DMS153 treated with DMSO at 0.1 percent for 48 hours (cell line): ENCODE measurements around the gene TM4SF1.
A peak's percentile ranks its signal among the peaks of the same experiment; 100 is the strongest.
"Not testable (repeated sequence)": the region's sequence is repeated elsewhere in the genome, so short reads cannot be mapped to it uniquely, and the experiment has no call there.

Experiments
- DNase-seq: peaks from one replicate; lab custom pipeline; 2025; ENCODE audit not compliant: unreplicated experiment; lab: John Stamatoyannopoulos, UW

Gene TM4SF1

GRCh38 chr3:149352556-149352955 is 24.9 kb downstream of the TM4SF1 start:
- DNase-seq: peak; percentile 56

DNA sequence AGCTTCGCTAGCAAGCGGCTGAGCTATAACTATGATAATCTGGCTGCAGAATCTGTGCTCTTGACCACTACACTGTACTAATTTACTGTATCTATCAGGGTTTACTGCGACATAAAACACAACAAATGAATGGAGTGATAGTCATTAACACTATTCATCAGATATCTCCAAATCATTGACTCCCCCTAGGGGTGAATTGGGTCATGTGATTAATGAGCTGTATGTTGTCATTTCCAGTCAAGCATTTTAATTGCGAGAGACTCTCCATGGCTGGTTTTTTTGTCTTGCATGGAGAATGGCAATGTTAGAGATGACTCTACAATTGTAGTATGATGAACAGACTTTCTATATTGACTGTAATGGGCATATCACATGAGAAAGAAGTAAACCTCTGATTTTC is 33.5 kb downstream of the TM4SF1 start:
- no peak for DNase-seq

GRCh38 chr3:149342413-149343380 is 34.8 kb downstream of the TM4SF1 start:
- DNase-seq: peak; percentile 16

- DNase-seq: peak; percentile 87
Observed at GRCh38 chr3:149340310-149340933, 37.0 kb downstream of the TM4SF1 start.

- peak; percentile 87 for DNase-seq
Observed at GRCh38 chr3:149339931-149340309, 37.5 kb downstream of the TM4SF1 start.

DNA sequence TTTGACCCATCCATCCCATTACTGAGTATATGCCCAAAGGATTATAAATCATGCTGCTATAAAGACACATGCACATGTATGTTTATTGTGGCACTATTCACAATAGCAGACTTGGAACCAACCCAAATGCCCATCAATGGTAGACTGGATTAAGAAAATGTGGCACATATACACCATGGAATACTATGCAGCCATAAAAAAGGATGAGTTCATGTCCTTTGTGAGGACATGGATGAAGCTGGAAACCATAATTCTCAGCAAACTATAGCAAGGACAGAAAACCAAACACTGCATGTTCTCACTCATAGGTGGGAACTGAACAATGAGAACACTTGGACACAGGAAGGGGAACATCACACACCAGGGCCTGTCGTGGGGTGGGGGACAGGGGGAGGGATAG is 40.0 kb downstream of the TM4SF1 start:
- DNase-seq: not testable (repeated sequence)

DNA sequence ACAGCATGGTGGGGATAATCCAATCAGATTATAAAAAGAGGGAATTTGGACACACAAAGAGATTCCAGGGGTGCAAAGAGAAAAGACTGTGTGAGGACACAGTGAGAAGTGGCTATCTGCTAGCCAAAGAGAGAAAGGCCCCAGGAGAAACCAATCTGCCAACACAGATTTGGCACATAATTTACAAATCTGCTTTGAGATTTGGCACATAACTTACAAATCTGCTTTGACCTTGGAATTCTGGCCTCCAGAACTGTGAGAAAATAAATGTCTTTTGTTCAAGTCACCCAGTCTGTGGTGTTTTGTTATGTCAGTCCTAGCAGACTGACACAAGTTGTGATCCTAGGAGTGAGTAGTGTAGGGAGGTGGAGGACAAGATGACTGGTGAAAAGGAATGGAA is 40.5 kb downstream of the TM4SF1 start:
- no peak for DNase-seq

GRCh38 chr3:149333176-149333859 is 44.1 kb downstream of the TM4SF1 start, which contains the start of gene TM4SF18:
TSS of gene TM4SF18 (minus strand) at chr3:149333636. CDS start at chr3:149333382, 254 bp downstream.
- DNase-seq: no peak

GRCh38 chr3:149332771-149333170 is 44.7 kb downstream of the TM4SF1 start:
- no peak for DNase-seq

- no peak for DNase-seq
Observed at GRCh38 chr3:149332227-149332765, 45.2 kb downstream of the TM4SF1 start.

- DNase-seq: no peak
Observed at GRCh38 chr3:149331396-149331795, 46.1 kb downstream of the TM4SF1 start.

- peak; percentile 71 for DNase-seq
Observed at GRCh38 chr3:149330609-149331331, 46.7 kb downstream of the TM4SF1 start.

GRCh38 chr3:149327156-149327555 is 50.3 kb downstream of the TM4SF1 start:
- no peak for DNase-seq

DNA sequence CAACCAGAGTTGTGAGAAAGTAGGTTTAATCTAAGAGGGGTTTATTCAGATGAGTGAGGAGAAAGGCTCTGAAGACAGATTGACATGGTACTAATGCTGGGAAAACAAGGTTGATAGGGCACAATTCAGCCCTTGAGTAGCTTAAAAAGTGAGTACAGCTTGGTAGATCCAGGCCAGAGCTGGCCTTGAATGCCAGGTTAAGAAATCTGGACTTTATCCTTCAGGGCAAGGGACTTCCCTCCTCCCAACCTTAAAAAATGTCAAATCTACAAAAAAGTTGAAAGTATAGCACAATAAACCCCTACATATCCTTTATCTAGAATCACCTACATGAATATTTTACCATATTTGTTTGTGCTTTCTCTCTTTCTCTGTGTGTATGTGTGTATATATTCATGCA is 51.9 kb downstream of the TM4SF1 start:
- DNase-seq: no peak

- DNase-seq: no peak
Observed at GRCh38 chr3:149324332-149324731, 53.1 kb downstream of the TM4SF1 start.

DNA sequence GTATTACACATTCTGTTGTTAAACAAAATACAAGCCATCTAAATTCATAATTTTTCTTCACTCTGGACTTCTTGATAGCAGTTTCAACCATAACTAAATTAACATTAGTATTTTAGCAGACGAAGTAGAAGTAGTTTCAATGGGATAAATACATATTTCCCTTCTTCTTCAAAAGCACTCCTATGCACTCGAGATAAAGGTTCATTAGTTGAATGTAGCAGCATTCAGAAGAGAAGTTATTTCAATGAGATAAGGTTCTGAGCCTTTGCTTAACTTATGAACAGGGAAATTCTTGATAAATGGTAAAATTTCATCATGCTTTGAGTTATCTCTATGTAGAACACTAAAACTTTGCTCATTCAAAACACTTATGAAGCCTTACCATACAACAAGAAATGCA is 55.8 kb downstream of the TM4SF1 start:
- DNase-seq: no peak

- DNase-seq: no peak
Observed at GRCh38 chr3:149321136-149321535, 56.3 kb downstream of the TM4SF1 start.

DNA sequence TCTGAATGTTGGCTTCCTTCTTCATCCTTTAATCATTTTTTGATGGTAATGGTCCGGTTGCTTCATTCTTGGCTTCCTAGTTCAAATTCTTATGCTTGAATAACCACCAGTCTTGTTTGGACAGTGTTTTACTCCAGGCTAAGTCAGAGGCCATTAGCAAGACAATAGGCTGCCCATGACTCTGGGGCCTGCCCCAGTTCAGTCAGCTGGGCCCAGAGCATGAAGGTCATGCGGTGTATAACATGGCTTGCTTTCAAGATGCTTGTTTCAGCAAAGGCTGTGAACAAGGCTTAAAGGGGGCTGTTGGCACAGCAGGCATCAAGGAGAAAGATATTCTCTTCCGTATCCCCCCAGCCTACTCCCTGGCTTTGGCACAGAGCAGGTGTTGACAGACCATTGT is 57.7 kb downstream of the TM4SF1 start:
- no peak for DNase-seq
